GM19240 (cell line): Measurements from ENCODE around the gene COL21A1.

ENCODE experiments used
- DNase-seq: peaks from one replicate; pipeline ENCODE4 v3.0.0; 2011; ENCODE audit warnings: low spot score; ENCODE audit not compliant: insufficient read length

Gene COL21A1

DNA sequence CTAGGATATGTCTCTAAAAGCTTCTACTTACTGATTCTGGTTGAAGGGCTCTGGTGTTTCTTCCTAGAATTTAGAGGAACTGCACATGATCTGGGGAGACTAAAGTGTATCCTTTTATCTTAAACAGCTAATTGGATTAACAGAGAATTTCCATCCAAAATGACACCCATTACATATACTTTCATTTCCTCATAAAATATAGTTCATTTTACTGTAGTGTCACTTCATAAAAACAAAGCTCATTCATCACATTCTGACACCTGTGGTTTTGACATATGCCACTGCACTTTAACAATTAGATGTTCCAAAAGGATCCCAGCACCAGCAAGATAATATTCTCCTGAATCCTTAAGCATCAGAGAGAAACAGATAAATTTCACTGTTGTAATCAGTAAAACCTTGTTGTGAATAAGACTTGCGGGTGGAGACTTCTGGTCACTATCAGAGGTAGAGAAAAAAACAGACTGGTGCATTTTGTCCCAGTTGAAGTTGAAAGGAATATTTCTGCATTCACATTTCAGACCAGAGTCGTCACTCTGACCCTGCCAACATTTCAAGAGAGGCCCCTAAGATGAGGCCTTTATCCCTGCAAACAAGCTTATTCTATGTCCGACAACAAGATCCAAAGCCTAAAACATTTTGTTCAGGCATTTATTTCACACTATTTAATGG lies 196.7 kb downstream of the COL21A1 start:
- DNase-seq, result no peak

DNA sequence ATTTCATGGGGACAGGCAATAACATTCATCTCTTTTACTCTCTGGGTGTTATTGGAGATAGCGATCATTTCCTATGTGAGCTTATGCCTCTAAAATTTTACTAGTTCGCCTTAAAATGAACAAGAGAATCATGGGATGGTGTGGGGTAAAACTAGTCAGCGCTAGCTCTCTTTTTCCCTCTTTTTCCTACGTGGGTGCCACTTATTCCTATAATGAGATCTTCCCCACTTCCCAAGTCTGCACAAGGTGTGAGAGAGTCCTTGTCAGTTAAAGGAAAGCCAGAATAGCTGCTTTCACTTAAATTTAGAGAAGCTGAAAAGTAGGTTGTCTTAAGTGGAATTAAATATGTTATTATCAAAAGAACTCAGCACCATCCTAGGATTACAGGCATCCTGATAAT lies 198.8 kb downstream of the COL21A1 start:
- no peak for DNase-seq

DNA sequence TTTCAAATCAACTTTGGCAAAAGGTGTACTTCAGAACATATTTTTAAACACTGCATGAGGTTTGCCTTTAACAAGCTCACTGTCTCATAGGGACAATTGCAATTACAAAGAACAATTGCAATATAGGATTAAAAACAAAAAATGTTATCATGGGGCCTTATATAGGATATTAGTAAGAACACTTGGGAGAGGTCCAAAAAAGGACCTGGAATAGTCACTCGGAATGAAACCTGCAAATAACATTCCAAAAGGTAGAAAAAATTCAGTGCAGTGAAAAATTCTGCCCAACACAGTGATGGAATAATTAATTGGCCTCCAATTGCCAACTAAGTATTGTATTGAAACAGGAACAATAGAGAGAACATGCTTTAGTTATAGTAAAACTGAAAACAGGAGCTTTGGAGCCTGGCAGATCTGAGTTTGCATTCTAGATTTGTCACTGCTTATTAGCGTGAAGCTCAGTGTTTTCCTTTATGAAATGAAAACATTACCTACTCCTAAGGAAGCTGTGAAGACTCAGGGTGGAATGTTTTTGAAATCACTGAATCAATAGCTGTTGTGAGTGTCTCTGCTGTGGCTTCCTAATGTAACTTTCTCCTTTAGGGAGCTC lies 199.3 kb downstream of the COL21A1 start:
- DNase-seq, result no peak

DNA sequence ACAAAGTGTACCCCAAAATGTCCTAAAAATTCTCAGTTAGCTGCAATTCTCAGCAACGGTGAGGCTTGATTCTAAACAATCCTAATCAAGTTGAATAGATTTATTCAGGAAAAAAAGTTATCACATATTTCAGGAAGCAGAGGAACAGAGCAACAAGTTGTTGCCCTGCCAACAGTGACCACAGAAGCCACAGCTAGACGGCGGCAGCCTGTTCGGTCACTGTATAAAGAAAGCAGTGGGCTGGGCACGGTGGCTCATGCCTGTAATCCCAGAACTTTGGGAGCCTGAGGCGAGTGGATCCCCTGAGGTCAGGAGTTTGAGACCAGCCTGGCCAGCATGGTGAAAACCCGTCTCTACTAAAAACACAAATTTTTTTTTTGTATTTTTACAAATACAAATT lies 200.8 kb downstream of the COL21A1 start:
- no peak for DNase-seq

DNA sequence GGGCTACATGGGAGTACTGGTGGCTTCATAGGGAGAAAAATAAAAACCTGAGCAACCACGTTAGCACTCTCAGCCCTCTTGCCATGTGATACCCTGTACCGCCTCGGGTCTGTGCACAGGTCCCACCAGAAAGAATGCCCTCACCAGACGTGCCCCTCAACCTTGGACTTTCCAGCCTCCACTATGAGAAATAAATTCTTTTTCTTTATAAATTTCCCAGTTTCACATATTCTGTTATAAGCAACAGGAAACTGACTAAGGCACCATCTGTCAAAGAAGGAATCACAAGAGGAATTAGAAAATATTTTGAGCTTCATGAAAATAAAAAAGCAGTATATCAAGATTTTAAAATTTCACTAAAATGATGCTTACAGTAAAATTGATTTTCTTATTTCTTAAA lies 203.6 kb downstream of the COL21A1 start:
- no peak for DNase-seq

DNA sequence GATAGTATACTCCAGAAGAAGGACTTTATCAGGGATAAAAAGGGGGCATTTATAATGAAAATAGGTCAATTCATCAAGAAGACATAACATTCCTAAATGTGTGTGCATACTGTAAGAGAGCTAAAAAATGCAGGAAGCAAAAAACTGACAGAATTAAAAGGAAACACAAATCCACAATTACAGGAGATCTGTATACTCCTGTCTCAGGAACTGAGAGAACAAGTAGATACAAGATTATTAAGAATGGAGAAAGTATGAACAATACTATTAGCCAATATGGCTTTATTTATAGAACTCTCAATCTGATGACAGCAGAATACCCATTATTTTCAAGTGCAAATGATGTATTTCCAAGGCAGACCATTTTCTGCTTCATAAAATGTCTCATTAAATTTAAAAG lies 204.3 kb downstream of the COL21A1 start:
- DNase-seq, result no peak

DNA sequence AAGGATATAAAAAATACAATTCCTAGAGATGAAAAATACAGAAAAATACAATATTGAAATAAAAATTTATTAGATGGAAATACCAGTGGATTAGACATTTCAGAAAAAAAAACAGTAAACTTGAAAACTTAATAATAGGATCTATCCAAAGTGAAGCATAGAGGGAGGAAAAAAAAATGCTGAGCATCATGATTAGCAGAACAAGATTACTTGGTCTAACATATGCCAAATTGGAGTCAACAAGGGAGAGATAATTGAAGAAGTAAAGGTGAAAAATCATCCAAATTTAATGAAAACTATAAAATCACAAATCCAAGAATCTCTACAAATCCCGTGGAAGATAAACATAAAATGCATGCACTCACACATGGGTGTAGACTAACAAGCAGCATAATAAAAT lies 205.8 kb downstream of the COL21A1 start:
- no peak for DNase-seq

DNA sequence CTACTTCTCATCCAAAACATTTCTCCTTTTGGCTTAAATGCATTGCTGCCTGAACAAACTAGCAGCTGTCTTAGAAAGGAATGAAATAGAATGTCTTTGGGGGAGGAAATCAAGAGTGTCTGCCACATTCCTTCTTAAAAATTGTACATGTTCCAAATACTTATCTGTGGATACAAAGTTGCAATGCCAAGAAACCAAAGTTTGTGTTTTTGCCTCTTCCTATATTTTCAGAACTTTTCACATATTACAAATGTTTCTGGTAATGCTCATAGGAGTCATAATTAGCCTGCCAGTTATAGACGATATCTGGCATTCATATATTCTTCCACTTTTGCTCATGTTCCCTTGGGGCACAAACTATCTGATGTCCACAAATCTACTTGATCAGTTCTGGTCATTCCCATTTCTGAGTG lies 206.5 kb downstream of the COL21A1 start:
- DNase-seq, result no peak

DNA sequence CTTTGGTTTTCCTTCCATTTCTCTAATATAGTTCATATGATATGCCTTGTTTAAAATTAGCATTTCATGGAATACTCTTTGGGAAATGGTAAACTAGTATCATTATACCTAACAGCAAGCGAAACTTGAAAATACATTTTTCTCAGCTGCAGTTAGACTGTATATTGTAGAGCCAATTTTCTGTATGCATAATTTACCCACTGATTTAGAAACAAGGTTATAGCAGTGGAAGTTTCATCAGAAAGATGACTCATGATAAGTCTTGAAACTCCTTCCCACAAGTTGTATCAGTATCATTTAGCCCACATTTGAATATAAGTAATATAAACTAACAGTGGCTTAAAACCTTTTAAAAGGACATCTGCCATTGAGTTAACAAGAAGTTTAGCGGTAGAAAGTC lies 207.2 kb downstream of the COL21A1 start:
- no peak for DNase-seq

DNA sequence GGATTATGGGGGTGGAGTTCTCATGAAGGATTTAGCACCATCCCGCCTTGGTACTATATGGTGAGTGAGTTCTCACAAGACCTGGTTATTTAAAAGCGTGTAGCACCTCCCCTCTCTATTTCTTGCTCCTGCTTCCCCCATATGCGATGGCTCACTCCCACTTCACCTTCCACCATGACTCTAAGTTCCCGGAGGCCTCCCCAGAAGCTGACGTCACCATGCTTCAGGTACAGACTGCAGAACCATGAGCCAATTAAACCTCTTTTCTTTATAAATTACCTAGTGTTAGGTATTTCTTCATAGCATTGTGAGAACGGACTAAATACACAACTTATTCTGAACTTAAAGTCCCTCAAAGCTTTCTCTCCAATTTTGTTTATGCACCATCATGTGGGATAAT lies 208.6 kb downstream of the COL21A1 start:
- DNase-seq, result no peak

DNA sequence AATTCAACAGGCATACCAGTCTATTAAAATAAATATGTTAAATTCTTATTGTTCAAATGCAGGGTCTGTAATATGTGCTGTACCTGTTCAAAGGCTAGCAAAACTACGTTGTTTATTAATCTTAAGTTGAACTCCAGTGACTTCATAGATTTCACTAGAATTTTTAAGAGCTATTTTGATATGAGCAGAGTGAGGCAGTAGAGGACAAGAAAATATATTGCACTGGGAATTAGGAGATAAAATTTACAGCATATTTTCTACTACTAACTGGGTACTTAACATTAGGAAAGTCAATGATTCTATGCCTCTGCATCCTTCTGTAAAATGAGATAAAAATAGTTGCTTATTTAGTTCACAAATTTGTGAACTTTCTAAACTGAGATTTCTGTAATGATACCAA lies 209.8 kb downstream of the COL21A1 start:
- DNase-seq, result no peak

DNA sequence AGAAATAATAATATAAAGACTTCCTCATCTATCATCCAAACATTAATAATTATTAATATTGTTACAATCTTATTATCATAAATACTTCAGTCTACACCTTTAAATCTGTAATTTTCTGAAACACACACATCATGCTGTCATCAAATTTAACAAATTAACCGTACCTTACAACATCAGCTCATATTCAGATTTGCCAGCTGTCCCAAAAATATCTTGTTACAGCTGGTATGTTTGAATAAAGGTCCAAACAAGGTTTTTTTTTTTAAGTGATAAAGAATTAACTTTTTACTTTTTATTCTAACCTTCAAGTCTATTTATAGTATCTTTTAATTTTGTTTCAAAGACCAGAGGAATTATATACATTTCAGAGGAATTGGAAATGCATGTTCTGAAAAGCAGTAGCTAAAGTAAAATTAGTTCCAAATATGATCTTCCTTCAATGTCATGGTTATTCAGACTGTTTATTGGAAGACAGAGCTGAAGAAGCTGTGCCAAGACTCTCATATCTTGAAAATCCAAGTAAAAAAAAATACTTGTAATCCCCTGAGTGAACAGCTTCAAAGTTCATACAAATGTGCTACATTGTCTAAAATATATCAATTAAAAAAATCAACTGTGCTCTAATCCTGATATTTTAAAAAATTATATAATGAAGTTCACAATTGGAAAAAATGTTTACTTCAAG lies 210.3 kb downstream of the COL21A1 start:
- DNase-seq, result no peak

DNA sequence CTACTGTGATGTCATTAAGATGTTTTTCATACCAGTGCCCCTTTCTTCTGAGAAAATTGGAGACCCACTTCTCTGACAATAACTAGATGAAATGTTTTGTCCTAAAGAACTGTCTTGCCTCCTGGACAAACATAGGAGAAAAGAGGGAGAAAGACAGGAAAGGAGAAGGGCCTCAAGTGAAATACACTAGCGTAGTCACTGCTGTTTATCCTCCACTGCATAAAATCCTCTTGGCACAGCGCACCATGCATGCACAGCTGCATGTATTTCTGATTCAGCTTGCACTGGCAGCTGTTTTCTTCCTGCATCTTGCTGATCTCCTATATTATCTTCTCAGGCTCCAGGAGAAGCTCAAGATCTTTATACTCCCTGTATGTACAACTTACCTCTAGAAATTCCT lies 214.0 kb downstream of the COL21A1 start:
- DNase-seq, result no peak

DNA sequence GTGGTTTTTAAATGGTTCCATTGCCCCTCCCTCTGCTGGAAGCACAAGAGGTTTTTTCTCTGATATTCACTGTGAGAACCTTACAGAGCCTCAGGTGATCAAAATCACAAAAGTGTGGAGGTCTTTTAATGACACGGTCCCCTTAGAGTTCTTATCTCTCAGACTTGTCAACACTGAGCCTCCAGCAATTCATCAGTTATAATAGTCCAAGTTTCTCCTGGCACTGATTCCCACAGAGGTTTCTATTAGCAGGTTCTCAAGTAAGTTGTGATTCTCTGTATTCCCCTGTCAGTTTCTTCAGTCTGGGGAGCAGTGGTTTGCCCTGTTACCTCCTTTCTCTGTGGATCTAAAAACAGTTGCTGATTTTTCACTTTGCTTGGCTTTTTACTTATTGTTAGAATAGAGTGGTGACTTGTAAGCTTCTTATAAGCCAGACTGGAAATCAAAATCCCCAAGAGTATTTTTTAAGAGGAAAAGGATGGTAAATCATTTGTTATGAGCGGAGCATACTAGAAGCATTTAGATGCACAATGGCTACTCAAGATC lies 214.6 kb downstream of the COL21A1 start:
- DNase-seq, result no peak

DNA sequence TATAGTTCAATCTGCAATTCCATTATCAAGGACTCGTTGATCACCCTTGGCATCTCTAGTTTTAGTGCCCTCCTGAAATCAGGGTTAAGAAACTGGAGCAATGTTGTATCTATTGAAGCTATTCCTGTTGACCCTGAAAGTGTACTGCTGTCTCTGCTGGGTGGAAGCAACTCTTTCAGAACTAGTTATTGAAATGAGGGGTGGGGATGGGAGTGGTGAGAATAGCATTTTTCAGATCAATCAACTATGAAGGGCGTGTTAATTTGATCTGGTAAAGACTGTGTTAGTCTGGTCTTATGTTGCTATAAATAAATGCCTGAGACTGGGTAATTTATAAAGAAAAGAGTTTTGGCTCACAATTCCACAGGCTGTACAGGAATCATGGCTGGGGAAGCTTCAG lies 219.5 kb downstream of the COL21A1 start:
- DNase-seq, result no peak

DNA sequence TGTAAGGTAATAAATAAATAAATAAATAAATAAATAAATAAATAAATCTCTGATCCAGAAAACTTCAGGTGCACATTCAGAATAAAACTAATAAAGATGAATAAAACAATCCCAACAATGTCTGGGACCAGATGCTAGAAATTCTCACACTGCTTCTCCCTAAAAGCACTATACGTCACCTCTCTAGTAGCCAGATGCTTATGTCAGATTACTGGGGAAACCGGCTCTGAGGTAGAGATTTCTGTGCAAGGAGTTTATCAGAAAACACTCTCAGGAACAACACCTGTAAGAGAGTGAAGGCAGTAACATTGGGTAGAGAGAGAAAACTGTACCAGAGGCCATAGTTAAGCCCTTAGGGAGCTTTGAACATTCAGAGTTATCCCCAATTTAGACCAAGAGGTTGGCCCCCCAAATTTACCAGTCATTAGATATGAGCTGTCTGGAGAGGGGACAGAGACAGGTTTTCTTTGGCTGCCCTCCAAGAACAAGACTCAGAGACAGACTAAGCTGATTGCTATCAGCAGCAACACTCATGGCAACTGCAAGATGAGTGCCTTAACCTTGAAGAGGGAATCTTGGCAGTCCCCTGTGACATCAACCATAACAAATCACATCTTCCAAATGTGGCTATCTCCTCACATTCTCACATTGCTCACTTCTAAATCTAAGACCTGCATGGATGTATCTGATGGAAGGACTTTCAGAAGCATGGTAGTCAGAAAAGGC lies 220.8 kb downstream of the COL21A1 start:
- no peak for DNase-seq

DNA sequence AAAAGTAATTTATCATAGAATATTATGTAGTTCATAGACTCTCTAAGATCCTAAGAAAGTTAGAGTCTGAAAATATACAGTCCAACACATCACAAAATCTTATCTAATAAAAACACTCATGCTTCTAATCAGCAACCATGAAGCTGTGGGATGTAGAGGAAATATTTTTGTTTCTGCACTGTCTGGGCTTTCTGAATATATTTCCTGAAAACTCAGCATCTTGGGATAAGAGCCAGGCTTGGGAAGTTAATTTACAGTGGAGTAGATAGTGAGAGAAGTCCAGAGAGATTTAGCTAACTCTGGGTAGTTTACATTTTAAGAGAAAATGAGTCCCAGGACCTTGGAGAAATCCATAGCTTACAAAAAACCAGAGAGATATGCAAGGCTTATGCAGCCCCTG lies 221.6 kb downstream of the COL21A1 start:
- DNase-seq, result no peak

DNA sequence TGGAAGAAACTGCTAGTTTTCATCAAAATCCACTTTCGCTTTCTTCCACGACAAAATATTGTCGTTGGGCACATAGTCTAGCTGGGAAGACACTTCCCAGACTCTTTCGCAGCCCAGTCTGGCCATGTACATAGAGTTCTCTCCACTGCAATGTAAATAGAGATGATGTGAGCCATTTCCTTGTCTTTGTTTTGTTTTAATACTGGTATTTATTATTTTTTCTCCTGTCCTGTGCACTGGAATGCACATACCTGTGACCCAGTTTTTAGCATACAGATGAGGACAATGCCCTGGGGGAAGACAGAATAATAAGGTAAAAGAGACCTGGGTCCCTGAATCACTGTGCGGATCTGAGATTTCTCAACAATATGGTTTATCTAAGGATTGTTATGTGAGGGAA lies 222.4 kb downstream of the COL21A1 start:
- no peak for DNase-seq

DNA sequence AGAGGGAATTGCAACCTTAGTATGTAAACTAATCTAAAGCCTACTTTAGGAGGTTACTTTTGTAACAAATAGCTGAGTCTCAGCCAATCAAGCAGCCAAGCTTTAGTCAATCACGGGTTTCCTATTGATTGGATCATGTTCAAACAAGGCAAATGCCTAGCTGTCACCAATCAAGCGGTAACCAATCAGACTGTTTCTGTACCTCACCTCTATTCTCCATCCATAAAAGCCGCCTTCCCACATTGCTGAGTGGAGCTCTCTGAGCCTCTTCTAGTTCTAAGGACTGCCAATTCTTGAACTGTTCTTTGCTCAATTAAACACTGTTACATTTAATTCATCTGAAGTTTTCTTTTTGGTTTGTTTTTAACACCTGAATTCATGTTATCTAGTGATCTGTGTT lies 223.6 kb downstream of the COL21A1 start:
- no peak for DNase-seq

DNA sequence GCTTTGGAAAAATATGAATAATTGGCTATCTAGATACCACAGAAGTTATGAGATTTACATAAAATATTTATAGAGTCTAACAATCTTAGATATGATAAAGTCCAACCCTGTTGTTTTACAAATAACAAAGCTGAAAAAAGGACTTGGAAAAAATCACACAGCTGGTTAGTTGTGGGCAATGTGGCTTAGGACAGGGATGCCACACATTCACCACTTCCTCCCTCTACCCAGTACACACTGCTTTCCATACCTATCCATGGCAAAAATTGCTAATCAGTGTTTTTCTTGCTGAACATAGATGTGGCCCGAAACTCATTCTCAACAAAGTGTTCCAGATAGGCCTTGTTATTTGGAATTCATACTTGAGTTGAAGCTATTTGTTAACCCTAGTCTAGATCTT lies 224.7 kb downstream of the COL21A1 start:
- DNase-seq, result no peak

DNA sequence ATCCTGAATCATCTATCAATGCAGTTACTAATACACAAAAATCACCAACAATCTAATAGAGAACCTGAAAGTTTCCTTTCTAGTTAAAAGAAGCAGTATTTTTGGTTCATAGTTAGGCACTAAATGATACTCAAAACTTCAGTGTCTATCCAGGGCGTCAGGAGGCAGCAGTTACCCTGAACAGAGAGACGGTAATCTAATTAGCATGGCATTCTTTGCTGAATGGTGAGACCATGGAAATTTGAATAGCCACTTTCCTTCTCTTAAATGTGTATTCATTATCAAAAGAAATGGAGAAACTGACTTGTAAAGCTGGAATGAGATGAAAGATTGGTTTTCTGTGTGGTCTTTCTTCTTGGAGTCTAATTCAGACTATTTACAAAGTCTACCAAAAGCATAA lies 225.4 kb downstream of the COL21A1 start:
- no peak for DNase-seq

DNA sequence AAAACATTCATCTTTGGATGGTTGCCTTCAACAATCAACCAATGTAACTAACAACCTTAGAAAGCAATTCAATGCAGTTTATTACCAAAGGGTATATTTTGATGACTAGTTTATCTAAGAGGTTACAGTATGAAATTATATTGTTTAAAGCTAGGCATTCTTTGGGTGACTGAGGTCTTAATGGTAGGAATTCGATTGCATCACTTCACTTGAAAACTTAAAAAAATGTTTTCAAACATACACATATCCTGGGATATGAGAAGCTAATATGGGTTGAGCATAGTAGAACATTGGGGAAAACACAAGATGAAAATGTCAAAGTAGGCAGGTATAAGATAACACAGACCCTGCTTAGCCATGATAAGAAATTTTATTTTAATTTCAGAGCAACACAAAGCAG lies 227.4 kb downstream of the COL21A1 start:
- no peak for DNase-seq
